Measurements from ENCODE around the gene KAZN.

Gene KAZN

DNA sequence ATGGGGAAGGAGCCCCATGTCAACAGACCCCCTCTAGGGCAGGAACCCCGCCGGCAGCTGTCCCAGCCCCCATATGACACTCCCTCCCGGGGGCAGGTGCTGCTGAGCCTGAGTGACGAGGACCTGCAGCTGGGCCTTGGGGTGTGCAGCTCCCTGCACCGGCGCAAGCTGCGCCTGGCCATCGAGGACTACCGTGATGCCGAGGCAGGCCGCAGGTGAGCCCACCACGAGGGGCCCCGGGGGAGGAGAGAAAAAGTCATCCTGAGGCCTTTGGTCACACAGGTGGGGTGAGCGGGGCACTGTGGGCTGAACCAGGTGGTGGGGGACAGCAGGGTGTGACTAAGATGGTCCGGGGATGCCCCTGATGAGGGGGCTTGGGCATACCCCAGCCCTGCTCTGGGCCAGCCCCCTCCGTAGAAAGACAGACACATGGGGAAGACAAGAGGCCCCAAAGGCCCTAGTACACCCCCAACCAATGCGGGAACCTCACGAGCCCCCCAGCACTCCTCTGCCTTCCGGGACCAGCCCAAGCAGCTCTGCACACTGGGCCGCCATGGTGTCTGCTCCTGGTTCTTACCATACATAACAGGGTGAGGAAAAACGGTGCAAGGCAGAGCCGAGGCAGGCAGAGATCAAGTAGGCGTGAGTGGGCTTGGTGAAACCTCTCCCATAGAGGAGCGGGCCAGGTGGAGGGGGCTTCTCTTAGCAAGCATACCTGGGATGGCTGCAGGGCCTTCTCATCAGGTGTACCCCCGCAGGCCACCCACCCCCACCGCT, 496.4 kb downstream of the KAZN start:
- DNase-seq (ENCODE audit: low read depth), result no peak

DNA sequence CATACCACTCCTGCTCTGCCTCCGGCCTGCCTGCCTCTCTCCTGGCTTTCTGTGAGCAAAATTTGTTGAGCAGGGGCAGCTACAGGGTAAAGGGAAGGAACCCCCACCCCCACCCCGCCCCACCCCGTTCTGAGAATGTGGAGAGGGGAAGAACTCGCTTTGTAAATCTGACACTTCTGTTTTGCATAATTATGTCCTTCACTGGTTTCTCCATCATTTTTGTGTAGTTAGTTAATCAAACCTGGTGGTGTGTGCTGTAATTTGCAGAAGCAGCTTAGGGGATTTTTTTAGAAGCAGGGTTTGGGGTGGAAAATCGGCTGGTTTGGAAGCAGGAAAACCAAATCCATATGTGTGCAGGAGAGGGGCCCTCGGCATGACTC, 497.0 kb downstream of the KAZN start:
- no peak for DNase-seq (ENCODE audit: low read depth)

DNA sequence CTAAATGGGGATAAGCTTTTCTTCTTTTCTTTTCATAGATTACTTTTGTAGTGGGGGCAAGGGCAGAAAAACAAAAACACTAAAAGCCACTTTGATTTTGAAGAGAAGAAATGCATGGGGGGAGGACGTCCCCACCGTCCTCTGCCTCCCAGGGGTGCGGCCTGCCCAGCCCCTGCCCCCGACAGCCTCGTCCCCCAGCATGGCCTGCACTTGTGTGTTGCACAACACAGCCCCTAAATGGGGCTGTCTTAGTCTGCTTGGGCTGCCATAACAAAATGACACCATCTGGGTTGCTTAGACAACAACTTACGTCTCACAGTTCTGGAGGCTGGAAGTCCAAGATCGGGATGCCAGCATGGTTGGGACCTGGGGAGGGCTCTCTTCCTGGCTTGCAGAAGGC, 497.8 kb downstream of the KAZN start:
- DNase-seq (ENCODE audit: low read depth), result no peak

DNA sequence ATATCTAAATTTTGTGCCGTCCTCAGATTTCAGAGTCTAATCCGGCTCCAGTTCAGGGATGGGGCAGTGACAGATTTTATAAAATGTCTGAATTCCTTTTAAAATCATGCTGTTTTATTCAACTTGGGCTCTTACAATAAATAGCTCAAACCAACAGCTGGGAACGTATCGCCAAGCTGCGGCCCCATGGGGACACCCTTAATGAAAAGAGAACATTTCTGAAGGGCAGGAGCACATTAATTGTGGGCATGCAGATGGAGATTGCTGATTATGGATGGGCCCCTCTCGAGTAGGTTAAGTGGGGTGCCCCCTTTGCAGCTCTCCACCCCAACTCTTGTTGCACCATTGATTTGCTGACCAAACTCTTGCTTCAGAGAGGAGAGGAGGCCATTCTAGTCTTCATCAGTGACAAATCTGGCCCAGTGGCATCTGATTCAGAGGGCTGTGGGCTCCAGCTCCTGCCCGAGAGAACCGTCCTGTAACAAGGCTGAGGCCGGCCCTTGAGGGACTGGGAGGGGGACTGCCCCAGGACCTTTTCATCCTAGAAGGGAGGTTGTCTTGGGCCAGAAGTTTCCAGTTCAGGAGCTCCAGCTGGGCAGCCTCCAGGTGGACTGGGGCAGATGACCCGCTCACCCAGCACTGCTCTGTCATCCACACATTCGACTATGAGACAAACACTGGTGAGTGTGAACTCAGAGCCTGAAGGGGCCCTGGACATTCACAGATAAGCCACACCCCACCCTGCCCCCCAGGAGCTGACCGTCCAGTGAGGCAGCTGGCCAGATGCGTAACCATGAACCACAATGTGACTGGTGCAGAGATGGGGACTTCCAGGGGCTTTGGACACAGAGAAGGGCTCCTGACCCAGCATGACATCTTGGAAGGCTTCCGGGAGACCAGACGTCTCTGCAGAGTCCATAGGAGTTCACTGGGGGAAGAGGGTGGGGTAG, 500.0 kb downstream of the KAZN start:
- no peak for DNase-seq (ENCODE audit: low read depth)

DNA sequence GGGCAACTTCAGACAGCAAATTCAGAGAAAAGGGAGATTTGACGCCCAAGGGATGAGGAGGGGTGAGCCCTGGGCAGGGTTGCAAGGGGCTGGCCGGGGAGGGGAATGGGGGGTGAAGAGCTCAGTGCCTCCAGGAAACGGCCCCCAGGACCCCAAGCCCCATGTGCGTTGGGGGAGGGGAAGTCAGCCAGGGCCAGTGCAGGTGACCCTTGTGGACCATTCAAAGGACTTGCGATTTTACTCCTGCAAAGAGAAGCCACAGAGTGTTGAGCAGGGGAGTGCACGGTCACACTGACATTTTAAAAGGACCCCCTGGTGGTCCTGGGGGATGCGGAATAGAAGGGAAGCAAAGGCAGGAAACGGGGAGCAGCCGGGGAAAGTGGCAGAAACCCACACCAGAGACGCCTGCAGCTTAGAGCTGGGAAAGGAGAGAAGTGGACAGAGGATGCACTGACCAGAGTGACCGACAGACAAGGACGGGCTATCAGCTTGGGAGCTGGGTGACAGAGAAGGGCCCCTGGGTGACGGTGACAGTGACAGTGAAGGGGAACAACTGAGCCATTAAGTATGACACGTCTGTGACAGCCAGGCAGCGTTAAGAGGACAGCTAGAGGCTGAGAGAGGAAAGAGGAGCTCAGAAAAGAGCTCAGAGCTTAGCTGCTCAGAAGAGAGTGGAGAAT, 501.1 kb downstream of the KAZN start:
- no peak for DNase-seq (ENCODE audit: low read depth)

DNA sequence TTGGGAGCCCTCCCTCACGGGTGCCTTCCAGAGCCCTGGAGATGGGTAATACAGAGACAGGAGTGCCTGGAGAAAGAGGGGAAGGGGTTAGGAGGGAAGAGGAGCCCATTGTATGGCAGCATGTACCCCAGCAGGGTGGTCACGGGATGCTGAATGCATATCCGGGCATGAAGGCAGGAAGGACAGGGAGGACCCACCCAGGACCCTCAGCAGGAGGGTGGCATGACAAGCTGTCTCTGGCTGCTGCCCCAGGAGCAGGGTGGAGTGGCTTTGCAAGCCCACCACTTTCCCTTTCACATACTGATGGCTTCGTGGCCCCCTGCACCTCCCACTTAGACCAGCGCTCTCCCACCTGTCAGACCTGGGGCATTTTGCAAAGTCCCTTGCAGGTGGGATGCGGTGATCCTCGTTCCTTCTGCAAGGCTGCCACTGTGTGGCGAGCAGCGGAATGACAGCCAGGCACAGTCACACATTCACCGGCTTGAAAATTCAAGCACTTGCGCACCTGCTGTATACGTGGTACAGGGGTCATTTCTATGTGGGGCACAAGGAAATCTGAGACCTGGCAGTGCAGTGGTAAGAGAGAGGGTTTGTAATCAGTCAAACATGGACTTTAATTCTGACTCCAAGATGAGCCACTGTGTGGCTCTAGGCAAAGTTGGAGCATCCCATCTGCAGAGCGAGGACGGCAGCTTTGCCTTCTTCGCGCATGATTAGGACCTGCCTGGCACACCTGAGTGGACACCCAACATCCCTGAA, 501.8 kb downstream of the KAZN start:
- DNase-seq (ENCODE audit: low read depth), result peak; percentile 30

DNA sequence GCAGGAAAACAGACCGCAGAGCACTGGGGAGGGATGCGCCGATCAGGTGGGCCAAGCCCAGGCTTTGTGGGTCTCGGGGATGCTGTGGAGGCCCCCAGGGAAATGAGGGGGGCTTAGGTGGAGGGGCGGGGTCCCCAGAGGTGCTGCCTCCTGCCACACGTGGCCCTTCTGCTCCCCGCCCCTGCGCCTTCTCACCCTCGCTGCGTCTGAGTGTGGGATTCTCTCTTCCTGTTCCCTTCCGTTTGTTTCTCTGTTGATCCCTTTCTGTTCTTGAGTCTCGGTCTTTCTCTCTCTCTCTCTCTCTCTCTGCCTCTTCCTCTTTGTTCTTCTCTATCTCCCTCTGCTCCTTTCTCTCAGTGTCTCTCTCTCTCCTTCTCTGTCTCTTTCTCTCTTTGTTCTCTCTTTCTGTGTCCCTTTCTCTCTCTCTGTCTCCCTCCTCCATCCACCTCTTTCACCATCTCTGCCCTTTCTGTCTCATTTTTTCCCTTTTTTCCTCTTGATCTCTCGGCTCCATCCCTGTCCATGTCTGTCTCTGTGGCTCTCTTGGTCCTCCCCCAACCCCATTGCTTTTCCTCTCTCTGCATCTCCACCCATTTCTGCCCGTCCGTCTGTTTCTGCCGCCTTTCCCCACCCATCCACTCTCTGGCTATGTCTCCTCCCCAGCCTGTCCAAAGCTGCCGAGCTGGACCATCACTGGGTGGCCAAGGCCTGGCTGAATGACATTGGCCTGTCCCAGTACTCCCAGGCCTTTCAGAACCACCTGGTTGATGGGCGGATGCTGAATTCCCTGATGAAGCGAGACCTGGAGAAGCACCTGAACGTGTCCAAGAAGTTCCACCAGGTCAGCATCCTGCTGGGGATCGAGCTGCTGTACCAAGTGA, 502.6 kb downstream of the KAZN start:
- DNase-seq (ENCODE audit: low read depth), result no peak

DNA sequence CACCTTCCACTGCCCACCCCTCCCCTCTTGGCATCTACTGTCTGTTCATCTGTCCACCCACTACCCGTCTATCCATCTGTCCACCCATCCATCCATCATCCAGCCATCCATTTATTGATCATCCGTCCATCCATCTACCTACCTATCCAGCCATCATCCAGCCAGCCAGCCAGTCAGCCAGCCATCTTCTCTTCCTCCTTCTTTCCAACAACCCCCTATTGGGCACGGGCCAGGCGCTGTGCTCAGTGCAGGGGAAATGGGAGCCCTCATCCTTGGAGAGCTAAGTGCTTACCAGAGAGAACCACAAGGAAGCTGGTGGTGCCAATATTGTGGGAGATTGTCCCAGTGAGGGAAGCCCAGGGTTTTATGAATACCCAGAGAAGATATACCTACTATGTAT, 503.3 kb downstream of the KAZN start:
- no peak for DNase-seq (ENCODE audit: low read depth)

DNA sequence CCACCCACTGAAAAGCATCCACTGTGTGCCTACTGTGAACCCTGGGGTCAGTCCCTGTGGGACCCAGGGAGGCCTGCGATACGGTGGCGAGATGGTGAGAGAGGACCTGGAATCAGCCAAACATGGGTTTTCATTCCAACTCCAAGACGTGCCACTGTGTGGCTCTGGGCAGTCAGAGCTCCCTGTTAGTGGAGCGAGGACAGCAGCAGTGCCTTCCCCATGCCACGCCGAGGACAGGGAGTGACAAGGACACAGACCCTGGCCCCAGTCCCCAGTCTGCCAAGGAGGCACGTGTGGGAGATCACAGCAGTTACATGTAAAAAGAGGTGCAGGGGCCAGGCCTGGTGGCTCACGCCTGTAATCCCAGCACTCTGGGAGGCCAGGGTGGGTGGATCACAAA, 504.2 kb downstream of the KAZN start:
- no peak for DNase-seq (ENCODE audit: low read depth)

DNA sequence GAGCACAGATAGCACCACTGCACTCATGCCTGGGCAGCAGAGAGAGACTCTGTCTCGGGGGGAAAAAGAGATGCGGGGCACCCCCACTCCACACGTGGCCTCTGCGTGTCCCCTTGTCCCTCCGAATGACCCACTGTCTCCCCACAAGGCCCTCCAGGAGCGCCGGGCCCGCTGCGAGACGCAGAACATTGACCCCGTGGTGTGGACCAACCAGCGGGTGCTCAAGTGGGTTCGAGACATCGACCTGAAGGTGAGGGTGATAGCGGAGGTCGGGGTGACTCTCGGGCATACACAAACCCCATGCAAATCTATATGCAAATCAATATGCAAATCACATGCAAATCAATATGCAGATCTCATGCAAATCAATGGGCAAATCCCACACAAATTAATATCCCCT, 504.7 kb downstream of the KAZN start:
- DNase-seq (ENCODE audit: low read depth), result no peak

DNA sequence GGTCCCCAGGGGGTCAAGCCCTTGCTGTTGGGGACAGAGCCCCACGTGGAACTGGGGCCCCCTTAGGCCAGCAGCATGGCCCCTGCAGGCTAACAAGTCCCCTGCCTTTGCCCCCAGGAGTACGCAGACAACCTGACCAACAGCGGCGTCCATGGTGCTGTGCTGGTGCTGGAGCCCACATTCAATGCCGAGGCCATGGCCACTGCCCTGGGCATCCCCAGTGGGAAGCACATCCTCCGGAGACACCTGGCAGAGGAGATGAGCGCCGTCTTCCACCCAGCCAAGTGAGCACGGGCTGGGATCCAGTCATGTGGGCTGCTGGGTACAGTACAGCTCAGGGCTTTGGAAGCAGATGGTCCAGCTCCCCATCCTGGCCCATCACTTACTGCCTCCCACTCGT, 505.4 kb downstream of the KAZN start:
- no peak for DNase-seq (ENCODE audit: low read depth)

DNA sequence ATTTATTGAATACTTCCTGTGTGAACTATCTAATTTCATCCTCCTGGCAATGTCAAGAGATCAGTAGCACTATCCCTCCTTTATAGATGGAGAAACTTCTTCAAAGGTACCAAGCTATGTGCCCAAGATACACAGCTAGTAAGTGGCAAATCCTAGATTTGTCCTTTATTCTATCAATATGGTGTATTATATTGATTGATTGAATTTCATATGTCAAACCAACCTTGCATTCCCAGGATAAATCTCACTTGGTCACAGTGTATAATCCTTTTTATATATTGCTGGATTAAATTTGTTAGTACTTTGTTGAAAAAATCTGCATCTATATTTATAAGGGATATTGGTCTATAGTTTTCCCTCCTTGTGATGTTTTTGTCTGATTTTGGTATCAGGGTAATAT, 506.3 kb downstream of the KAZN start:
- DNase-seq (ENCODE audit: low read depth), result no peak

DNA sequence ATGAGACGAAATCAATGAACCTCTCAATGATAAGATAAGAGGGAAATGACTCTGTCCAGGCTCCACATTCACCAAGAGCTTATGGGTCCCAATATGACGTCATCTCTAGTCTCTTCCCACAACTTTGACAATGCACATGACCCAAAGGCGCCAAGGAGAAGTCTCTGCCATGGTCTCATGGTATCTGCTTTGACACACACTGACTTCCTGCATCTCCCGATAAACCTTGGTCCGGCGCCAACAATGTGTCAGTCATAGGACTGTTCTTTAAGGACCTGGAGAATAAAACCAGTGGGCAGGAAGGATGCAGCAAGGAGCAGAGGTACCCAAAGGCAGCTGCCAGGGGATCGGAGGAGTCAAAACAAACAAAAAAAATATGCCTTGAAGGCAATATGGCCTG, 508.1 kb downstream of the KAZN start:
- DNase-seq (ENCODE audit: low read depth), result peak; percentile 19

DNA sequence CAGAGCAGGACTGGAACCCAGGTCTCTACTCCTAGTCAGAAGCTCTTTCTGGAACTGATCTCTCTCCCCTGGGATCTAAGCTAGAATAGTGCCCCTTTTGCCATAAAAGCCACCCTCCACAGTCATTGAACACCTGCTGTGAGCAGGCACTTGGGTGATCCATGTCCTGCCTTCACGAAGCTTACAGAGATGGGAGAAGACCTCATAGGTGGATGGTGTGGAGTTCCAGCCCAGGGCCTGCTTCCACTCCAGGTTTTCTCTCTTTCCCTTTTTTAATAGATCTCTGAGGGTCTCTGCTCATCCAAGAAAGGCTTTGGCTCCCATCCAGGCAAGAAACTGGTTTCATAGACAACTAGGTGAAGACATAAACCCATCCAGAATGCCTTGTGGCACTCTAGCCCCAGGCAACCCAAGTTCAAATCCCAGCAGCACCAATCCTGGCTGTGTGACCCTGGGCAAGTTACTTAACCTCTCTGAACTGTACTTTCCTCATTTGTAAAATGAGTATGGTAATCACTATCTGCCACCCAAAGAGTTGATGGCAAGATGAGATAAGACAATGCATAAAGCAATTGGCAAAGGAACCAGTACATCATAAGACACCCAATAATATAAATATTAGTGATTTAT, 508.7 kb downstream of the KAZN start:
- no peak for DNase-seq (ENCODE audit: low read depth)

DNA sequence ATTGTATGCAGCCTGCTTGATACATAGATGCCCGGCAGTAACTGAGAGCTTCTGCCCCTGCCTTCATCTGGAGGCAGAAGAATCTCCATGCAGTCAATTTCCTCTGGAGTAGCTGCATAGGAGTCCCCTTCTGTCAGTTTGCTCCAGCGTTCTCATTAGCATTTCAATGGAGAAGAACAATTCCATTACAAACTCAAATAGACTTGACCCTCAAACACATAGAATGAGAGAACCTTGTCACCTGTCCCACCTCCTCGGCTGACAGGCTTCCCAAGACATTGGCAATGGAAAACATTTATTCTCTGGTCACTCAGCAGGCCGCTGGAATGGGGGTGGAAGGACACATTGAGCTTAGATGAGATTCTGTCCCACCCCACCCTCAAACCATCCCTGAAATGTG, 509.4 kb downstream of the KAZN start:
- DNase-seq (ENCODE audit: low read depth), result no peak

DNA sequence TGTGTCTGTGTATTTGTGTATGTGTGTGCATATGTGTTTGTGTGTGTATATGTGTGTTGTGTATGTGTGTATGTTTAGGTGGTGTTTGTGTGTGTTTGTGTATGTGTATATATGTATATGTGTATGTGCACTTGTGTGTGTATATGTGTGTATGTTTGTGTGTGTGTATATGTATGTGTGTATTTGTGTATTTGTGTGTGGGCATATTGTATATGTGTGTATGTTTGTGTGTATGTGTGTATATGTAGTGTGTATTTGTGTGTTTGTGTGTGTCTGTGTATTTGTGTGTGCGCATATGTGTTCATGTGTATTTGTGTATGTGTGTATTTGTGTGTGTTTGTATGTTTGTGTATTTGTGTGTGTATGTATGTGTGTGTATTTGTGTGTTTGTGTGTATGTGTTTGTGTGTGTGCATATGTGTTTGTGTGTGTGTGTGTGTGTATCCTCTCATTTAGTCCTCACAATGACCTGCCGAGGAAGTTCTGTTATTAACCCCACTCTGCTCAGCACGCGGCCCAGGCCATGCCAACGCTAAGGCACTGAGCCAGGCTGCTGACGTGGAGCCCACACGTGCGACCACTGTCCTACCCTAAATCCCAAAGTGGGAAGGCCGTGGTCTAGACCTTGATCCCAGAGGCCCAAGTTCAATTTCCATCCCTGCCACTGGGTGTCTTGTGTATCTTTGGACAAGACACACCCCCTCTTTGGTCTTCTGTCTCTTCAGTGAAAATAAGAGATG, 511.8 kb downstream of the KAZN start:
- no peak for DNase-seq (ENCODE audit: low read depth)

DNA sequence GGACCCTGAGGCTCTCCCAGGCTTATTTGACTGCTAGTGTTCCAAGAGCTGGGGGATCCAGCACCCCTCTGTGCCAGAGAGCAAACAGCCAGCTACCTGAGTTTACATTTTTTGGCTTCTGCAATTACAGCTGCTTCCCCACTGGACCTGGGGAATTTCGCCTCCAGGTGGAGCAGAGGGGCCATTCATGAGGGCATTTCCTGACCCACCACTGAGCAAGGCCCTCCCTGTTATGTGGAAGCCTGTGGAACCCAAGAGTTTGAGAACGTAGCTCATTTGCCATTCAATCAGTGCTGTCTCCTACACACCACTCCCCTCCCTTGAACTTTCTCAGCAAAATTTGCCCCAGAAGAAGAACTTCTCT, 512.4 kb downstream of the KAZN start:
- DNase-seq (ENCODE audit: low read depth), result no peak

DNA sequence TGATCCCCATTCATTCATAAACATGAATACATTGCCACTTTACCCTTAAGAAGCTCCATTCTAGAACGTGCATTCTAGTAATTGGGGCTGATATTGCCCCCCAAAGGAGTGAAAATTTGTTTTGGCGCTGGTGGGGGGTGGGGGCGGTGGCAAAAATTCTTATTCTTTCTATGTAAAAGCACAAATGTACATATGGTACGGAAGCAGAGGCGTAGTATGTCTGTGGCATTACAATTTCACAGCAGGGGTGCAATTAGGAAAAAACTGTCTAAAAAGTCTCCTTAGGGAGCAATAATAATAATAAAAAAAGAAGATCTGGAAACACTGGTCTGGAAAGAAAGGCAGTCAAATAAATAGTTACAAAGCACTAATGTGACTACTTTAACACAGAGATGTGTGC, 514.7 kb downstream of the KAZN start:
- DNase-seq (ENCODE audit: low read depth), result no peak

DNA sequence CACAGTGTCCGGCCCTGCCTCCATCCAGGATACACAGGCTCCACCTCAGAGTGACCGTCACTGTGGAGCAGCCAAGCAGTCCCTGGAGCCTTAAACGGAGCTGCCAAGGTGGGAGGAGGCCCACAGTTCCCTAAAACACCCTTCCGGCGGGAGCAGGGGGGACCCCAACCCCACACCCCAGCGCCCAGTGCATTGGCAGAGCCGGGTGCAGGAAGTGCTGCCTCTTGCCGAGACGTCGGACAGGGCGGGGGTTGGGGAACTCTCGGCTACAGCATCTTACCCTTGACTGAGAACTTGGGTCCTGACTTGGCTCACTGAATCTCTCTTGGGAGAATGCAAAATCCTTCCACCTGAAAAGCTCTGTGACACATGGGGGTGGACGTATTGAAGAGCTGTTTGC, 516.4 kb downstream of the KAZN start:
- DNase-seq (ENCODE audit: low read depth), result no peak
